A549 (cell line): ENCODE measurements around the gene STRBP. TPM values are rescaled to one million over a fixed set of nuclear protein-coding genes. Genes with fewer than 3 reads are reported as not detected.
"Not testable (repeated sequence)": the region's sequence is repeated elsewhere in the genome, so short reads cannot be mapped to it uniquely, and the experiment has no call there.

Source experiments
- ATAC-seq, 2 experiments: fragments of 200-7000 bp in 1 of 2; fragments of >200 bp in 1 of 2; cut with Nextera tagmentation in 1 of 2; cut with Tn5 transposase in 1 of 2; 3 replicates each; pipeline versions ENCODE4 v1.8.0 to v1.9.1; 2018 to 2020; ENCODE audit warnings: mild to moderate bottlenecking in 1 of 2, moderate library complexity in 1 of 2
- CTCF ChIA-PET: fragments of 300-600 bp; sonication (Branson Sonifier 250); formaldehyde crosslinking; extraction: SDS; loops from one replicate; lab custom pipeline; 2021; ENCODE audit warnings: antibody characterized with exemption, inconsistent platforms; lab: Yijun Ruan, JAX
- POLR2A ChIA-PET: fragments of 350-600 bp; formaldehyde crosslinking; extraction: SDS; loops from one replicate; lab custom pipeline; 2021; ENCODE audit warnings: antibody characterized with exemption, inconsistent platforms; lab: Yijun Ruan, JAX
- DNase-seq, 2 experiments: peaks; one replicate each; pipeline versions ENCODE4 v3.0.0 to v3.0.0-alpha.2; 2011 to 2016; ENCODE audit warnings: low read depth in 1 of 2, low spot score in 1 of 2
- FAIRE-seq: peaks from 2 replicates; lab custom pipeline; 2011; peaks lifted over from hg19 to GRCh38; lab: Jason Lieb, UNC
- H3K27ac ChIP-seq, 2 experiments: fragments of >200 bp; sonication (Bioruptor Twin); formaldehyde crosslinking; 3 replicates each; pipeline ENCODE4 v1.5.1; 2016 to 2017
- H3K4me1 ChIP-seq: fragments of >200 bp; sonication (Bioruptor Twin); formaldehyde crosslinking; 3 replicates; pipeline ENCODE4 v1.6.1; 2016
- H3K4me2 ChIP-seq: fragments of >200 bp; sonication (Bioruptor Twin); formaldehyde crosslinking; 3 replicates; pipeline ENCODE4 v1.6.1; 2016
- H3K4me3 ChIP-seq: fragments of >200 bp; sonication (Bioruptor Twin); formaldehyde crosslinking; 3 replicates; pipeline ENCODE4 v1.5.1; 2016
- H3K9me3 ChIP-seq: fragments of >200 bp; sonication (Bioruptor Twin); formaldehyde crosslinking; 3 replicates; pipeline ENCODE4 v1.6.1; 2016
- CHD2 ChIP-seq: fragments of 150-350 bp; IDR thresholded peaks from 2 replicates; pipeline ENCODE4 v1.6.1; 2014; ENCODE audit warnings: low read length; ENCODE audit not compliant: partially characterized antibody
- EHMT2 ChIP-seq: fragments of 200-600 bp; sonication (generic); IDR thresholded peaks from 2 replicates; pipeline ENCODE4 v1.6.1; 2016; ENCODE audit warnings: antibody characterized with exemption, low read depth, mild to moderate bottlenecking, moderate library complexity
- ESRRA ChIP-seq: fragments of 150-350 bp; IDR thresholded peaks from 2 replicates; pipeline ENCODE4 v1.6.1; 2014; ENCODE audit warnings: mild to moderate bottlenecking, low read length, borderline replicate concordance
- FOSB ChIP-seq: fragments of 250-450 bp; sonication (Bioruptor Pico); IDR thresholded peaks from 2 replicates; pipeline ENCODE4 v1.5.0; 2020; ENCODE audit warnings: mild to moderate bottlenecking, moderate library complexity
- FOSL2 ChIP-seq, 2 experiments: fragments of 450-650 bp in 1 of 2; fragments of >200 bp in 1 of 2; sonication (Bioruptor Twin) in 1 of 2; formaldehyde crosslinking; IDR thresholded peaks; 2 replicates each; pipeline versions ENCODE4 v1.5.0 to v1.6.1; 2016 to 2020; ENCODE audit warnings: mild to moderate bottlenecking in 1 of 2, moderate library complexity in 1 of 2
- FOXS1 ChIP-seq: fragments of 250-450 bp; sonication (Bioruptor Pico); IDR thresholded peaks from 2 replicates; pipeline ENCODE4 v1.5.0; 2020; ENCODE audit warnings: mild to moderate bottlenecking, moderate library complexity
- GATA3 ChIP-seq: IDR thresholded peaks from 2 replicates; pipeline ENCODE4 v1.6.1; 2012; ENCODE audit warnings: borderline replicate concordance
- KDM1A ChIP-seq: fragments of 200-600 bp; sonication (generic); IDR thresholded peaks from 2 replicates; pipeline ENCODE4 v1.6.1; 2016; ENCODE audit warnings: low read depth, mild to moderate bottlenecking
- MAFK ChIP-seq: fragments of 450-650 bp; IDR thresholded peaks from 2 replicates; pipeline ENCODE4 v1.6.1; 2014; ENCODE audit not compliant: partially characterized antibody
- MYC ChIP-seq: IDR thresholded peaks from 2 replicates; pipeline ENCODE4 v1.6.1; 2012; ENCODE audit warnings: mild to moderate bottlenecking, inconsistent platforms, low read length, improper control_type of control experiment, borderline replicate concordance
- POLR2A ChIP-seq: IDR thresholded peaks from 2 replicates; pipeline ENCODE4 v1.6.1; 2012; ENCODE audit warnings: mild to moderate bottlenecking, low read length
- POLR2AphosphoS2 ChIP-seq: conservative IDR thresholded peaks from 2 replicates; pipeline ENCODE4 v1.6.1; 2012; ENCODE audit warnings: low read length, improper control_type of control experiment, inconsistent platforms
- RCOR1 ChIP-seq: fragments of 150-350 bp; IDR thresholded peaks from 2 replicates; pipeline ENCODE4 v1.6.1; 2014; ENCODE audit warnings: antibody characterized with exemption, low read length, low read depth
- SREBF2 ChIP-seq: fragments of 450-650 bp; IDR thresholded peaks from 2 replicates; pipeline ENCODE4 v1.6.1; 2014; ENCODE audit warnings: mild to moderate bottlenecking, moderate library complexity
- TFCP2L1 ChIP-seq: fragments of 250-450 bp; sonication (Bioruptor Pico); IDR thresholded peaks from 2 replicates; pipeline ENCODE4 v1.5.0; 2021; ENCODE audit warnings: mild to moderate bottlenecking
- TP53 ChIP-seq: fragments of 250-450 bp; sonication (Bioruptor Pico); IDR thresholded peaks from 2 replicates; pipeline ENCODE4 v1.5.0; 2021; ENCODE audit warnings: mild to moderate bottlenecking, moderate library complexity
- ZC3H11A ChIP-seq: fragments of 450-650 bp; IDR thresholded peaks from 2 replicates; pipeline ENCODE4 v1.6.1; 2014; ENCODE audit warnings: antibody characterized with exemption, mild to moderate bottlenecking
- ZFP36 ChIP-seq: fragments of 450-650 bp; IDR thresholded peaks from 2 replicates; pipeline ENCODE4 v1.6.1; 2014; ENCODE audit warnings: borderline replicate concordance; ENCODE audit not compliant: partially characterized antibody
- WGBS: methylation state at CpG from one replicate; pipeline ENCODE4 v1.1.6; 2017; ENCODE audit errors: missing lambda C conversion rate; 5-methylcytosine and 5-hydroxymethylcytosine counted together
- polyA plus RNA-seq, 4 experiments: library from polyadenylated mRNA; depleted of rRNA in 3 of 4; stranded (reverse); fragments of >200 nt; fragmentation: RNase III in 1 of 4; extraction: RNeasy Plus Mini Kit Qiagen cat#74134 plus additional on column Dnase treatment in 1 of 4; gene quantifications; 2 replicates in 3 of 4; 3 replicates in 1 of 4; pipeline ENCODE4 v1.2.3, GENCODE V29; 2011 to 2017
- TF ChIP-seq, protein P1 (sequence below): fragments of 450-650 bp; IDR thresholded peaks from 2 replicates; pipeline ENCODE4 v1.6.1; 2014; ENCODE audit warnings: antibody characterized with exemption
- TF ChIP-seq, protein P2 (sequence below): IDR thresholded peaks from 2 replicates; pipeline ENCODE4 v1.6.1; 2012; ENCODE audit warnings: low read depth, borderline replicate concordance
- TF ChIP-seq, protein P3 (sequence below): fragments of >200 bp; sonication (Bioruptor Twin); formaldehyde crosslinking; IDR thresholded peaks from 3 replicates; pipeline ENCODE4 v1.6.1; 2016
- TF ChIP-seq, protein P4 (sequence below): fragments of >200 bp; sonication (Bioruptor Twin); formaldehyde crosslinking; IDR thresholded peaks from 3 replicates; pipeline ENCODE4 v1.5.1; 2016

The STRBP gene
- polyA plus RNA-seq, 2 of the 4 experiments (the other 2 are of a cell fraction), result 20.4 to 34.0 TPM

DNA sequence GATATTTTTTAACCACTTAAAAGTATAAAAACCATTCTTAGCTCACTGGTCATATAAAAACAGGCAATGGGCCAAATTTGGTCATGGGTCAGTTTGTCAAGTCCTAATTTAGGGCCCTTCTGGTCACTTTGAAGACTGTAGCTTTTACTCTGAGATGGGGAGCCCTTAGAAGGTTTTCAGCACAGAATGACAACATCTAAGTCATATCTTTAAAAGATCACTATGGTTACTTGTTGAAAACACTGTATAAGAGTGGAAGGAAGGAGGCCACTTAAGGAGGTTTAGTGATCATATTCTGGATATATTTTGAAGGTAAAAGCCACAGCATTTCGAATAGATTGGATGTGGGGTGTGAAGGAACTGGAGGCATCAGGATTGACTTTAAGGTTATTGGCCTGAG, 76.7 kb downstream of the STRBP start:
- no peak for ATAC-seq
- H3K9me3 ChIP-seq, result 0 out of 3 replicates have a peak, but pooled peaks cover 3% of the 10 kb centered on the region
- no peak for FAIRE-seq
- no peaks in the 10 kb centered on the region for H3K4me1 ChIP-seq
- CTCF ChIA-PET, result interaction anchor here (1.3 kb wide), 1 partner anchor 8 kb away, joined by 3 read pairs; no protein-coding TSS in a partner anchor
- POLR2A ChIA-PET, result no interaction called here
- no peak overlapping the region for H3K4me3 ChIP-seq
- no peak overlapping the region for H3K4me2 ChIP-seq
- DNase-seq, result no peak
- H3K27ac ChIP-seq, result no peak overlapping the region
- TF ChIP-seq SREBF2 (no peak), ZC3H11A (no peak)
- WGBS, result 49% methylated on average over 1 of the region's 1 CpG

DNA sequence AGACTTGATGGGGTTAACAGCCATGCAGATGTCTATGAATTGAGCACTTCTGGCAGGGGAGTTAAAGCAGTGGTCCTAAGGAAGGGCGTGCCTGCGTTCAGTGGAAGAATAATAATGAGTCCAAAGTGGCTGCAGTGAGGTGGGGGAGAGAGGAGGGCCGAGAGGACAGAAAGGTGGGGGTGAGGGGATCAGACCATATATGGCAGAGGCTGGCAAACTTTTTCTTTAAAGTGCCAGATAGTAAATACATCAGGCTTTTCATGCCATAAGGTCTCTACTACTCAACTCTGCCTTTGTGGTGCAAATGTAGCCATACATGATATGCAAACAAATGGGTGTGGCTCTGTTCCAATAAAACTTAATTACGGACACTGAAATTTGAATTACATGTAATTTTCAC, 77.1 kb downstream of the STRBP start:
- Histone ChIP-seq H3K4me3 (no peak overlapping the region), H3K27ac (no peak overlapping the region), H3K9me3 (0 out of 3 replicates have a peak, but pooled peaks cover 3% of the 10 kb centered on the region), H3K4me1 (no peaks in the 10 kb centered on the region), H3K4me2 (no peak overlapping the region)
- ChIA-PET CTCF (interaction anchor here (1.0 kb wide), 1 partner anchor 12 kb away, joined by 3 read pairs; no protein-coding TSS in a partner anchor), POLR2A (no interaction called here)
- TF ChIP-seq, protein P1, sequence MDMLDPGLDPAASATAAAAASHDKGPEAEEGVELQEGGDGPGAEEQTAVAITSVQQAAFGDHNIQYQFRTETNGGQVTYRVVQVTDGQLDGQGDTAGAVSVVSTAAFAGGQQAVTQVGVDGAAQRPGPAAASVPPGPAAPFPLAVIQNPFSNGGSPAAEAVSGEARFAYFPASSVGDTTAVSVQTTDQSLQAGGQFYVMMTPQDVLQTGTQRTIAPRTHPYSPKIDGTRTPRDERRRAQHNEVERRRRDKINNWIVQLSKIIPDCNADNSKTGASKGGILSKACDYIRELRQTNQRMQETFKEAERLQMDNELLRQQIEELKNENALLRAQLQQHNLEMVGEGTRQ, result no peak
- TF ChIP-seq MAFK, result no peak
- TF ChIP-seq FOSL2 (IDR thresholded peaks at IDR 0.05), result no peak
- TF ChIP-seq FOSL2 (CRISPR knock-in tag; IDR thresholded peaks at IDR 0.05), result no peak
- no peak for TF ChIP-seq ESRRA
- no peak for TF ChIP-seq FOSB
- TF ChIP-seq EHMT2, result no peak
- TF ChIP-seq, protein P2, sequence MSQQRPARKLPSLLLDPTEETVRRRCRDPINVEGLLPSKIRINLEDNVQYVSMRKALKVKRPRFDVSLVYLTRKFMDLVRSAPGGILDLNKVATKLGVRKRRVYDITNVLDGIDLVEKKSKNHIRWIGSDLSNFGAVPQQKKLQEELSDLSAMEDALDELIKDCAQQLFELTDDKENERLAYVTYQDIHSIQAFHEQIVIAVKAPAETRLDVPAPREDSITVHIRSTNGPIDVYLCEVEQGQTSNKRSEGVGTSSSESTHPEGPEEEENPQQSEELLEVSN, result no peak
- TF ChIP-seq SREBF2, result no peak
- no peak for TF ChIP-seq ZFP36
- no peak for TF ChIP-seq CHD2
- TF ChIP-seq FOXS1 (CRISPR knock-in tag), result no peak
- no peak for TF ChIP-seq POLR2AphosphoS2
- no peak for TF ChIP-seq TFCP2L1
- TF ChIP-seq, protein P3, sequence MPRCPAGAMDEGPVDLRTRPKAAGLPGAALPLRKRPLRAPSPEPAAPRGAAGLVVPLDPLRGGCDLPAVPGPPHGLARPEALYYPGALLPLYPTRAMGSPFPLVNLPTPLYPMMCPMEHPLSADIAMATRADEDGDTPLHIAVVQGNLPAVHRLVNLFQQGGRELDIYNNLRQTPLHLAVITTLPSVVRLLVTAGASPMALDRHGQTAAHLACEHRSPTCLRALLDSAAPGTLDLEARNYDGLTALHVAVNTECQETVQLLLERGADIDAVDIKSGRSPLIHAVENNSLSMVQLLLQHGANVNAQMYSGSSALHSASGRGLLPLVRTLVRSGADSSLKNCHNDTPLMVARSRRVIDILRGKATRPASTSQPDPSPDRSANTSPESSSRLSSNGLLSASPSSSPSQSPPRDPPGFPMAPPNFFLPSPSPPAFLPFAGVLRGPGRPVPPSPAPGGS, result no peak
- no peak for ATAC-seq
- no peak for DNase-seq
- no peak for FAIRE-seq
- 78% methylated on average over 4 of the region's 4 CpGs for WGBS

DNA sequence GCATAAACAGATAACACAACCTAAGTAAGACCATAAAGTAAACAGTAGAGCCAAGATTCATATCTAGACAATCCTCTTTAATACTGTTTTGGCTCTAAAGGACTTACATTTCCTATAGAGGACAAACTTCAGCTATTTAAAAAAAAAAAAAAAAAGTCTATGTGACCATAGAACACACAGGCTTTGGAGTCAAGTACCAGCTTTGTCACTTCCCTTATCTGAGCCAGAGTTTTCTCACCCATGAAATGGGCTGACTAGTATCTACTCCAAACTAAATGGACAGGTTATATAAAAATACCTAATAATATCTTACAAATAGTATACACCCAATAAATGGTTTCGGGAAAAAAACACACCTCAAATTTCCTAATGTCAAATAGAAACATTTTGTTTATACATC, 81.3 kb downstream of the STRBP start:
- 0 out of 3 replicates have a peak, but pooled peaks cover 3% of the 10 kb centered on the region for H3K9me3 ChIP-seq
- ATAC-seq (no peak), DNase-seq (no peak), FAIRE-seq (no peak)
- H3K4me1 ChIP-seq, result no peaks in the 10 kb centered on the region
- H3K4me3 ChIP-seq, result no peak overlapping the region
- POLR2A ChIA-PET, result no interaction called here
- no peak overlapping the region for H3K27ac ChIP-seq
- no peak overlapping the region for H3K4me2 ChIP-seq
- CTCF ChIA-PET, result interaction anchor here (0.9 to 1.0 kb wide), 2 partner anchors 12 to 101 kb away, joined by 3 read pairs; no protein-coding TSS in a partner anchor
- TF ChIP-seq, protein P1, result no peak
- no peak for TF ChIP-seq TP53 (CRISPR knock-in tag)
- no peak for TF ChIP-seq KDM1A
- no peak for TF ChIP-seq GATA3
- no peak for TF ChIP-seq POLR2A
- TF ChIP-seq, protein P4, sequence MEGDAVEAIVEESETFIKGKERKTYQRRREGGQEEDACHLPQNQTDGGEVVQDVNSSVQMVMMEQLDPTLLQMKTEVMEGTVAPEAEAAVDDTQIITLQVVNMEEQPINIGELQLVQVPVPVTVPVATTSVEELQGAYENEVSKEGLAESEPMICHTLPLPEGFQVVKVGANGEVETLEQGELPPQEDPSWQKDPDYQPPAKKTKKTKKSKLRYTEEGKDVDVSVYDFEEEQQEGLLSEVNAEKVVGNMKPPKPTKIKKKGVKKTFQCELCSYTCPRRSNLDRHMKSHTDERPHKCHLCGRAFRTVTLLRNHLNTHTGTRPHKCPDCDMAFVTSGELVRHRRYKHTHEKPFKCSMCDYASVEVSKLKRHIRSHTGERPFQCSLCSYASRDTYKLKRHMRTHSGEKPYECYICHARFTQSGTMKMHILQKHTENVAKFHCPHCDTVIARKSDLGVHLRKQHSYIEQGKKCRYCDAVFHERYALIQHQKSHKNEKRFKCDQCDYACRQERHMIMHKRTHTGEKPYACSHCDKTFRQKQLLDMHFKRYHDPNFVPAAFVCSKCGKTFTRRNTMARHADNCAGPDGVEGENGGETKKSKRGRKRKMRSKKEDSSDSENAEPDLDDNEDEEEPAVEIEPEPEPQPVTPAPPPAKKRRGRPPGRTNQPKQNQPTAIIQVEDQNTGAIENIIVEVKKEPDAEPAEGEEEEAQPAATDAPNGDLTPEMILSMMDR, result no peak
- TF ChIP-seq FOXS1 (CRISPR knock-in tag), result no peak
- TF ChIP-seq RCOR1, result no peak
- TF ChIP-seq MYC, result no peak
- WGBS, result 88% methylated on average over 1 of the region's 1 CpG

DNA sequence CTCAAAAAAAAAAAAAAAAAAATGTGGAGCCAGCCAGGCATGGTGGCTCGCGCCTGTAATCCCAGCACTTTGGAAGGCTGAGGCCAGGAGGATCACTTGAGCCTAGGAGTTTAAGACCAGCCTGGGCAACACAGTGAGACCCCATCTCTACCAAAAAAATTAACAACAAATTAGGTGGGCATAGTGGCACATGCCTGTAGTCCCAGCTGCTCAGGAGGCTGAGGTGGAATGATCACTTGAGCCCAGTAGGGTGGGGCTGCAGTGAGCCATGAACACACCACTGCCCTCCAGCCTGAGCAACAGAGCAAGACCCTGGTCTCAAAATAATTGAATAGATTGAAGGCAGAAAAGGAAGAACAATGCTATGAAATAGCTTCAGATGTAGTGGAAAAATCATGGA, 82.4 kb downstream of the STRBP start:
- CTCF ChIA-PET, result interaction anchor here (0.6 to 1.1 kb wide), 4 partner anchors 21 to 313 kb away, joined by 3 to 4 read pairs (median 3); no protein-coding TSS in a partner anchor

More for the DNA sequence above, 82.4 kb downstream of the STRBP start:
- ATAC-seq, H3K27ac ChIP-seq, H3K4me2 ChIP-seq, POLR2A ChIA-PET, DNase-seq, H3K4me3 ChIP-seq, H3K4me1 ChIP-seq, H3K9me3 ChIP-seq, FAIRE-seq: not testable (repeated sequence)
- 100% methylated on average over 2 of the region's 2 CpGs for WGBS
